Peyer's patch (tissue), 4 donors: Measurements from ENCODE around the gene DISC1.

Experiments
- POLR2A ChIP-seq, 2 donors: fragments of 450-650 bp; IDR thresholded peaks; one replicate each; pipeline ENCODE4 v1.5.1; 2017; ENCODE audit warnings: antibody characterized with exemption in 2 of 2, mild to moderate bottlenecking in 2 of 2, moderate library complexity in 2 of 2
- TF ChIP-seq, protein P1 (sequence below), 6 experiments: fragments of 450-650 bp in 4 of 6; fragments of 200-600 bp in 2 of 6; sonication (generic) in 1 of 6; IDR thresholded peaks; one replicate each; pipeline ENCODE4 v1.5.1; 2017 to 2019; ENCODE audit warnings: antibody characterized with exemption in 6 of 6, mild to moderate bottlenecking in 3 of 6, moderate library complexity in 1 of 6

DNA sequence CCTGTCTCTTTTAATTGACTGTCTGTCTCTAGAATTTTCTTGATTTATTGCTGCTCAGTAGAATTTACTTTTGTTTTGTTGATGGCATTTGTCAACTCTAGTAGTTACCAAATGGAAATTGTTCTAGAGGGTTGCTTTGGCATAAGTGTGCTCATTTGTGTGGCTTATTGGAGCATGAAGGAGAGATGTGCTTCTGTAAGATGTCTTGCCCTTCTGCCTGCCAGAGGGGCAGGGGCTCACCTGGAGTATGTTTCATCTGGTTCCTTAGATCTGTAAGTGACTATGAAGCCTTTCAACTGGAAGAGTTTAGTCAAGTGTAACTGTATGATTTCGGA is 345.5 kb downstream of the DISC1 start:
- TF ChIP-seq, protein P1, sequence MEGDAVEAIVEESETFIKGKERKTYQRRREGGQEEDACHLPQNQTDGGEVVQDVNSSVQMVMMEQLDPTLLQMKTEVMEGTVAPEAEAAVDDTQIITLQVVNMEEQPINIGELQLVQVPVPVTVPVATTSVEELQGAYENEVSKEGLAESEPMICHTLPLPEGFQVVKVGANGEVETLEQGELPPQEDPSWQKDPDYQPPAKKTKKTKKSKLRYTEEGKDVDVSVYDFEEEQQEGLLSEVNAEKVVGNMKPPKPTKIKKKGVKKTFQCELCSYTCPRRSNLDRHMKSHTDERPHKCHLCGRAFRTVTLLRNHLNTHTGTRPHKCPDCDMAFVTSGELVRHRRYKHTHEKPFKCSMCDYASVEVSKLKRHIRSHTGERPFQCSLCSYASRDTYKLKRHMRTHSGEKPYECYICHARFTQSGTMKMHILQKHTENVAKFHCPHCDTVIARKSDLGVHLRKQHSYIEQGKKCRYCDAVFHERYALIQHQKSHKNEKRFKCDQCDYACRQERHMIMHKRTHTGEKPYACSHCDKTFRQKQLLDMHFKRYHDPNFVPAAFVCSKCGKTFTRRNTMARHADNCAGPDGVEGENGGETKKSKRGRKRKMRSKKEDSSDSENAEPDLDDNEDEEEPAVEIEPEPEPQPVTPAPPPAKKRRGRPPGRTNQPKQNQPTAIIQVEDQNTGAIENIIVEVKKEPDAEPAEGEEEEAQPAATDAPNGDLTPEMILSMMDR (IDR thresholded peaks at IDR 0.05) = no peak
- no peak for TF ChIP-seq POLR2A (IDR thresholded peaks at IDR 0.05)
